Measurements from ENCODE around the gene PRKCA.

GRCh38 chr17:66835476-66835875, 533.1 kb downstream of the PRKCA start:
- TF ChIP-seq TAF1 (IDR thresholded peaks at IDR 0.05; ENCODE audit: borderline replicate concordance, insufficient read depth, low read length), result no peak
- TF ChIP-seq SIN3A (IDR thresholded peaks at IDR 0.05; ENCODE audit: borderline replicate concordance, insufficient read depth, low read length), result no peak
- no peak for TF ChIP-seq POLR2AphosphoS5 (IDR thresholded peaks at IDR 0.05; ENCODE audit: low read depth, low read length)
- no peak for TF ChIP-seq FOXP2 (optimal IDR thresholded peaks at IDR 0.05; ENCODE audit: borderline replicate concordance, extremely low read depth, extremely low read length, insufficient read depth)
- no peak for TF ChIP-seq REST (IDR thresholded peaks at IDR 0.05; ENCODE audit: insufficient read depth in 1 of 2, low read depth in 2 of 2, low read length in 2 of 2)
